ENCODE measurements around the gene COPS4. TPM values are rescaled to one million over a fixed set of nuclear protein-coding genes. Genes with fewer than 3 reads are reported as not detected.

The COPS4 gene
- total RNA-seq, 2 donors from 2014 or later = 50.5 to 56.9 TPM

GRCh38 chr4:83010522-83011318, 24.3 kb upstream of the COPS4 start, which contains the start of gene LIN54:
Gene LIN54, minus strand, starts transcription at chr4:83010823. Its CDS starts 25,979 bp downstream, at chr4:82984844.
- DNase-seq (ENCODE audit: low spot score) = peak; percentile 69
- Histone ChIP-seq H3K9me3 (no peaks in the 10 kb centered on the region), H3K36me3 (no peaks in the 10 kb centered on the region), H3K27ac (peak within 1 kb of the TSS; percentile 83 to 86), H3K27me3 (replicated peaks; ENCODE audit: insufficient read depth) (no peaks in the 10 kb centered on the region), H3K4me1 (replicated peaks) (no peaks in the 10 kb centered on the region), H3K4me3 (peak within 1 kb of the TSS; percentile 62 to 77)
- WGBS = under 1% methylated on average over 45 of the region's 54 CpGs
- peak; percentile 21 for TF ChIP-seq POLR2A (IDR thresholded peaks at IDR 0.05)
- no peak for TF ChIP-seq POLR2AphosphoS5 (IDR thresholded peaks at IDR 0.05)
- TF ChIP-seq CTCF (IDR thresholded peaks at IDR 0.05) = no peak
- intact Hi-C loops (cut with DNase I) = loop anchor here (5.0 kb wide), 3 partner anchors 108 to 447 kb away; partner anchors contain the start of genes HELQ, MRPS18C and THAP9

- DNase-seq (ENCODE audit: low spot score) = no peak
- Histone ChIP-seq H3K9me3 (no peaks in the 10 kb centered on the region), H3K36me3 (no peaks in the 10 kb centered on the region), H3K4me3 (peak overlapping the region; percentile 61 to 82), H3K4me1 (replicated peaks) (no peaks in the 10 kb centered on the region), H3K27me3 (replicated peaks; ENCODE audit: insufficient read depth) (no peaks in the 10 kb centered on the region), H3K27ac (peak overlapping the region; percentile 88 to 90)
- TF ChIP-seq POLR2AphosphoS5 (IDR thresholded peaks at IDR 0.05) = no peak
- TF ChIP-seq POLR2A (IDR thresholded peaks at IDR 0.05) = no peak
- WGBS = 2% methylated on average over 5 of the region's 5 CpGs
- intact Hi-C loops (cut with DNase I) = loop anchor here (2.0 to 5.0 kb wide), 4 partner anchors 23 to 446 kb away; partner anchors contain the start of genes COPS4, HELQ, MRPS18C and THAP9
These were observed 23.2 kb upstream of the COPS4 start for GRCh38 chr4:83011689-83012199.

DNA sequence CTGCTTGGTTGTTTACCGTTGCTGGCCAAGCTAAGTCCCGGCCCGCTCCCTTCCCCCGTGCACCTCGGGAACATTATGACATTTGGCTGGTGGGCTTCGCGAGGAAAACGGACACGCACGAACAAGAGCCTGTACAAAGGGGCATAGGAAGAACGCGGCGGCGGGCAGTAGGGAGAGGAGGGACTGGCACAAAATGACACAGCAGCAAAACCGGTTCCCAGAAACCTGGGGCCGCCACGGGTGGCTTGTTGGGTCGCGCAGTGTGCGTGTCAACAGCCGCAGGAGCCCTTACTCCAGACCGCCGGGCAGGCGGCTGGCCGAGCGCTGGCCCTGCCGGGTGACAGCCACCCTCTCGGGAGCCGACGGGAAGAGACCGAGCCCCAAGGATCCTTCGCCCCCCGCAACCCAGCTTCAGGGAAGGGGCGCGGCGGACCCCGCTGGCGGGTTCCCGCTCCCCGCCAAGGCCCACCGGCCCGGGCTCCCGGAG, 22.7 kb upstream of the COPS4 start:
- intact Hi-C loops (cut with DNase I) = loop anchor here (2.0 to 5.0 kb wide), 4 partner anchors 23 to 445 kb away; partner anchors contain the start of genes COPS4, HELQ, MRPS18C and THAP9
- Histone ChIP-seq H3K4me3 (peak overlapping the region; percentile 61 to 82), H3K27ac (peak overlapping the region; percentile 88 to 90), H3K27me3 (replicated peaks; ENCODE audit: insufficient read depth) (no peaks in the 10 kb centered on the region), H3K4me1 (replicated peaks) (no peaks in the 10 kb centered on the region), H3K36me3 (no peaks in the 10 kb centered on the region), H3K9me3 (no peaks in the 10 kb centered on the region)
- no peak for TF ChIP-seq CTCF (IDR thresholded peaks at IDR 0.05)
- no peak for TF ChIP-seq POLR2A (IDR thresholded peaks at IDR 0.05)
- no peak for TF ChIP-seq POLR2AphosphoS5 (IDR thresholded peaks at IDR 0.05)
- WGBS = 1% methylated on average over 31 of the region's 43 CpGs
- peak; percentile 27 for DNase-seq (ENCODE audit: low spot score)

DNA sequence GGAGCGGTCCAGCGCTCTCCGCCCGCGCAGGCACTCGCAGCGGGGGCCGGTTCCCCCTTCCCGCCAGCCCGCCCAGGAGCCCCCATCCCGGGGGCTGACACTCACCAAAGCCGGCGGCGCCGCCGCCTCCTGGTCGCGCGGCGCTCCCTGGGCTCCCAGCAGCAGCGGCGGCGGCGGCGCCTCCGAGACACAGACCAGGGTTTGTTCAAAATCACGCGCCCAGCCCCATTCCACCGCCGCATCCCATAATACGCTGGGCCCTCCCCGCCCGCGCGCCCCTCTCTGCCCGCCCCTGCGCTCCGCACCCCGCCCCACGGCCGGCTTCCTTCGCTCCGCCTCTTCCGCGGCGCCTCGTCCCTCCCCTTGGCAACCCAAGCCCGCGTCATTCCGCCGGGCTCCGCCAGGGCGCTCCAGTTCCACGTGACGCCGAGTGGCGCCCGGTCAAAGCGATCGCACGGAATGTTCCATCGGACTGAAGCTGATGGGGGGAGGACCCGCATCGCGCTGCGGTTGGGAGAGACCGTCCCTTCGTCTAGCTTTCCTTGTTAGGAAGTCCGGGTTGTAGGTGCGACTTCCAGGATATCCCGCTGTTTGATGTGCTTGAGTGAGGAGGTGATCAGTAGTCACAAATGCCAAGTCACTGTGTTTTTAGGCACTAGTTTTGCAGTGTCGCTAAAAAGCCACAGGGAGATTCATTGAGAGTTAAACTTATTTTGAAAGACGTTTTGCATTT, 22.1 kb upstream of the COPS4 start:
- Histone ChIP-seq H3K4me3 (peak overlapping the region; percentile 61 to 82), H3K27ac (peak overlapping the region; percentile 88 to 90), H3K9me3 (no peaks in the 10 kb centered on the region), H3K27me3 (replicated peaks; ENCODE audit: insufficient read depth) (no peaks in the 10 kb centered on the region), H3K36me3 (no peaks in the 10 kb centered on the region), H3K4me1 (replicated peaks) (no peaks in the 10 kb centered on the region)
- 2% methylated on average over 47 of the region's 73 CpGs for WGBS
- peak; percentile 95 for DNase-seq (ENCODE audit: low spot score)
- intact Hi-C loops (cut with DNase I) = loop anchor here (2.0 to 5.0 kb wide), 4 partner anchors 22 to 444 kb away; partner anchors contain the start of genes COPS4, HELQ, MRPS18C and THAP9
- peak; percentile 100 for TF ChIP-seq POLR2AphosphoS5 (IDR thresholded peaks at IDR 0.05)
- peak; percentile 72 for TF ChIP-seq POLR2A (IDR thresholded peaks at IDR 0.05)
- TF ChIP-seq CTCF (IDR thresholded peaks at IDR 0.05) = peak; percentile 35 to 93 (median 70)
